ENCODE results near the gene CEP43.

DNA sequence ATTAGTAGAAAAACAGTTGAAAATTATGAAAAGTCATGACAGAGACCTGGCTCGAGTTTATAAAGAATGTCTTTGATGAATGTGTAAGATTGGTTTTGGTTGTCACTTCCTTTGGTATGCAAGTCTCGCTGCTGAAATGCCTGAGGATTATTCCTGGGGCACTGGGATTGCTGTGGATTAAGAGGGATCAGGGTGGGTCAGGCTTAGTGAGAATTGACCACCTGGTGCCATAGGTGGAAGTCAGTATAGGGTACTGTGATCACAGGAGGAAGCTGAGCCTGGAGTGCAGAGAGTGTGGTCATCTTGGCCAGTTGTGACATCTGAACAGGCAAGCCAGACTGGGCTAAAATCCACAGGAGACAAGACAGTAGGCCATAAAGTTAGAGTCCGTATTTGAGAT, 34.9 kb downstream of the CEP43 start:
- TF ChIP-seq, protein P1, sequence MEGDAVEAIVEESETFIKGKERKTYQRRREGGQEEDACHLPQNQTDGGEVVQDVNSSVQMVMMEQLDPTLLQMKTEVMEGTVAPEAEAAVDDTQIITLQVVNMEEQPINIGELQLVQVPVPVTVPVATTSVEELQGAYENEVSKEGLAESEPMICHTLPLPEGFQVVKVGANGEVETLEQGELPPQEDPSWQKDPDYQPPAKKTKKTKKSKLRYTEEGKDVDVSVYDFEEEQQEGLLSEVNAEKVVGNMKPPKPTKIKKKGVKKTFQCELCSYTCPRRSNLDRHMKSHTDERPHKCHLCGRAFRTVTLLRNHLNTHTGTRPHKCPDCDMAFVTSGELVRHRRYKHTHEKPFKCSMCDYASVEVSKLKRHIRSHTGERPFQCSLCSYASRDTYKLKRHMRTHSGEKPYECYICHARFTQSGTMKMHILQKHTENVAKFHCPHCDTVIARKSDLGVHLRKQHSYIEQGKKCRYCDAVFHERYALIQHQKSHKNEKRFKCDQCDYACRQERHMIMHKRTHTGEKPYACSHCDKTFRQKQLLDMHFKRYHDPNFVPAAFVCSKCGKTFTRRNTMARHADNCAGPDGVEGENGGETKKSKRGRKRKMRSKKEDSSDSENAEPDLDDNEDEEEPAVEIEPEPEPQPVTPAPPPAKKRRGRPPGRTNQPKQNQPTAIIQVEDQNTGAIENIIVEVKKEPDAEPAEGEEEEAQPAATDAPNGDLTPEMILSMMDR (IDR thresholded peaks at IDR 0.05; ENCODE audit: poor library complexity), result no peak
- no peak for TF ChIP-seq EZH2 (IDR thresholded peaks at IDR 0.05; ENCODE audit: borderline replicate concordance)

Measured in hepatocyte (in vitro differentiated cells).